Eye (tissue), 1 donor: ENCODE measurements around the gene SPATA24.
"Not testable (repeated sequence)": the region's sequence is repeated elsewhere in the genome, so short reads cannot be mapped to it uniquely, and the experiment has no call there.

Source experiments
- DNase-seq: peaks from one replicate; pipeline ENCODE4 v3.0.0-alpha.2; 2015

The SPATA24 gene

GRCh38 chr5:139403787-139404483 is at the start of gene SPATA24:
Gene SPATA24 (minus strand): TSS chr5:139404089. CDS start chr5:139404060, 29 bp downstream.
- peak; percentile 99 for DNase-seq

GRCh38 chr5:139451878-139452660 is 48.2 kb upstream of the SPATA24 start:
- no peak for DNase-seq

- DNase-seq = no peak
Measured at GRCh38 chr5:139451176-139451575, 47.3 kb upstream of the SPATA24 start.

GRCh38 chr5:139446956-139447779 is 43.3 kb upstream of the SPATA24 start:
- DNase-seq = no peak

- no peak for DNase-seq
Measured at GRCh38 chr5:139445325-139446170, 41.7 kb upstream of the SPATA24 start.

GRCh38 chr5:139443831-139444453 is 40.1 kb upstream of the SPATA24 start:
- peak; percentile 55 for DNase-seq

- DNase-seq = not testable (repeated sequence)
Measured at GRCh38 chr5:139440416-139440815, 36.5 kb upstream of the SPATA24 start.

GRCh38 chr5:139439013-139439903 is 35.4 kb upstream of the SPATA24 start, which contains the start of gene DNAJC18:
Gene DNAJC18 (minus strand): TSS chr5:139439525. CDS start chr5:139439445, 80 bp downstream.
- peak; percentile 98 for DNase-seq

- DNase-seq = no peak
Measured at GRCh38 chr5:139438707-139439012, 34.8 kb upstream of the SPATA24 start.

- DNase-seq = no peak
Measured at GRCh38 chr5:139435676-139436075, 31.8 kb upstream of the SPATA24 start.

GRCh38 chr5:139431706-139432105 is 27.8 kb upstream of the SPATA24 start:
- DNase-seq = no peak

GRCh38 chr5:139430015-139430414 is 26.1 kb upstream of the SPATA24 start:
- no peak for DNase-seq

GRCh38 chr5:139426203-139426885 is 22.5 kb upstream of the SPATA24 start:
- no peak for DNase-seq

GRCh38 chr5:139425497-139425896 is 21.6 kb upstream of the SPATA24 start:
- no peak for DNase-seq

GRCh38 chr5:139422307-139422893 is 18.5 kb upstream of the SPATA24 start:
- DNase-seq = peak; percentile 91

GRCh38 chr5:139419226-139420192 is 15.6 kb upstream of the SPATA24 start:
- no peak for DNase-seq

GRCh38 chr5:139418793-139419192 is 14.9 kb upstream of the SPATA24 start:
- no peak for DNase-seq

- DNase-seq = no peak
Measured at GRCh38 chr5:139417214-139417613, 13.3 kb upstream of the SPATA24 start.

- DNase-seq = no peak
Measured at GRCh38 chr5:139416651-139417050, 12.8 kb upstream of the SPATA24 start.
